ENCODE measurements around the gene NEGR1.

DNA sequence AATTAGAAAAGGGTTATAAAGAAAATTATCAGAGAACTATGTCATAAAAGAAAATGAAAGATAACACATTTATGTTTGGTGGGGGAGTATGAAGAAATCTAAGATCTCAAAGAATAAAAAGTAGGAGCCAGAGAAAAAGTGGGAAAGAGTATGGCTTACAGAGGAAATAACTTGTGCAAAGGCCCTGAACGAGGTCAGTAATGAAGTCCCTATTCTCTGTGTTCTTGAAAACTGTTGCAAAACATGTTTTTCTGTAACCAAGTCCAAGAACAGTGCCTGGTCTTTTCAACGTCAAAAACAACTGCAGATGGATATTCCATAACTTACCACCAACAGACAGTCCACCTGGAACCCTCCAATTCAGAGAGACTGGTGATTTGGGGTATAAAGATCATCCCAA is 188.1 kb downstream of the NEGR1 start:
- TF ChIP-seq POLR2A (IDR thresholded peaks at IDR 0.05; ENCODE audit: extremely low read depth, insufficient read length), result no peak
- TF ChIP-seq, protein P1, sequence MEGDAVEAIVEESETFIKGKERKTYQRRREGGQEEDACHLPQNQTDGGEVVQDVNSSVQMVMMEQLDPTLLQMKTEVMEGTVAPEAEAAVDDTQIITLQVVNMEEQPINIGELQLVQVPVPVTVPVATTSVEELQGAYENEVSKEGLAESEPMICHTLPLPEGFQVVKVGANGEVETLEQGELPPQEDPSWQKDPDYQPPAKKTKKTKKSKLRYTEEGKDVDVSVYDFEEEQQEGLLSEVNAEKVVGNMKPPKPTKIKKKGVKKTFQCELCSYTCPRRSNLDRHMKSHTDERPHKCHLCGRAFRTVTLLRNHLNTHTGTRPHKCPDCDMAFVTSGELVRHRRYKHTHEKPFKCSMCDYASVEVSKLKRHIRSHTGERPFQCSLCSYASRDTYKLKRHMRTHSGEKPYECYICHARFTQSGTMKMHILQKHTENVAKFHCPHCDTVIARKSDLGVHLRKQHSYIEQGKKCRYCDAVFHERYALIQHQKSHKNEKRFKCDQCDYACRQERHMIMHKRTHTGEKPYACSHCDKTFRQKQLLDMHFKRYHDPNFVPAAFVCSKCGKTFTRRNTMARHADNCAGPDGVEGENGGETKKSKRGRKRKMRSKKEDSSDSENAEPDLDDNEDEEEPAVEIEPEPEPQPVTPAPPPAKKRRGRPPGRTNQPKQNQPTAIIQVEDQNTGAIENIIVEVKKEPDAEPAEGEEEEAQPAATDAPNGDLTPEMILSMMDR (IDR thresholded peaks at IDR 0.05; ENCODE audit: low read depth, low read length), result no peak

All from NB4 (cell line).